SHP77 treated with DMSO at 0.1 percent for 48 hours (cell line): Measurements from ENCODE around the gene LONP2.
"Not testable (repeated sequence)": the region's sequence is repeated elsewhere in the genome, so short reads cannot be mapped to it uniquely, and the experiment has no call there.

Experiments used
- DNase-seq: peaks from one replicate; lab custom pipeline; 2025; lab: John Stamatoyannopoulos, UW

LONP2 gene

DNA sequence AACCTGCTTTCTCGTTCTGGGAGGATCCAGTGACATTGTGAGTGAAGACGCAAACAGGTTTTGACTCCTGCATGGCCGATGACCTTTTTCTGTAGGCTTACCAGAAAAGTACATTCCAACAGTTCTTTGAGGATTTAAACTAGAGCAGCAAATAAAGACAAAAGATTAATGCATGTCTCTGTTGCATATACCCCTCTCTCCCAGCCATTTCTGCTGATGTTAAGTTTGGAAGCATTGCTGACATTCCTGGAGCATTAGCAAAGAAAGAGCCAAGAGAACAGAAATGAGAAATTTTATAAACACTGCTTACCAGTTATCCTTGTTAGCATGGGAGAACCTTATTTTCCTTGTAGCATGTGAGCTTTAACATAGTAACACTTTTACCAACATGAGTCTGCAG is 91.9 kb downstream of the LONP2 start:
- DNase-seq: no peak

DNA sequence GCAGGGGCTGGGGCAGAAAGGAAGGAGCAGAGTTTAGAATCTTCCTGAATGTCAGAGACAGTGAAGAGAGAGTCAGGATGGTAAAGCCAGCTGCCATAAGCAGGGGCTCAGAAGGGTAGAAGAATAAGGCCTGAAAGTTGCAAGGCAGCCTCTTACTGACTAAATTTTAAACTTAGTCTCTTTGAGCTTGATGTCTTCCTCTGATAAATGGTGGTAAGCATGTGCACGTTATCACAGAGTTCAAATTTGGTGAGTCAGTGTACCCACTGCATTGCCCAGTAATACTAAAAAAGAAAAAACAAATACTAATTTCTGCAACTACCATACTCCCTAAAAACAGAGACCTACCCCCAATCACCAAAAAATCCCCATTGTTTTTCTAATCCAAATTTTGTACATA is 96.0 kb downstream of the LONP2 start:
- no peak for DNase-seq

- DNase-seq: no peak
Observed at GRCh38 chr16:48342591-48342990, 98.5 kb downstream of the LONP2 start.

DNA sequence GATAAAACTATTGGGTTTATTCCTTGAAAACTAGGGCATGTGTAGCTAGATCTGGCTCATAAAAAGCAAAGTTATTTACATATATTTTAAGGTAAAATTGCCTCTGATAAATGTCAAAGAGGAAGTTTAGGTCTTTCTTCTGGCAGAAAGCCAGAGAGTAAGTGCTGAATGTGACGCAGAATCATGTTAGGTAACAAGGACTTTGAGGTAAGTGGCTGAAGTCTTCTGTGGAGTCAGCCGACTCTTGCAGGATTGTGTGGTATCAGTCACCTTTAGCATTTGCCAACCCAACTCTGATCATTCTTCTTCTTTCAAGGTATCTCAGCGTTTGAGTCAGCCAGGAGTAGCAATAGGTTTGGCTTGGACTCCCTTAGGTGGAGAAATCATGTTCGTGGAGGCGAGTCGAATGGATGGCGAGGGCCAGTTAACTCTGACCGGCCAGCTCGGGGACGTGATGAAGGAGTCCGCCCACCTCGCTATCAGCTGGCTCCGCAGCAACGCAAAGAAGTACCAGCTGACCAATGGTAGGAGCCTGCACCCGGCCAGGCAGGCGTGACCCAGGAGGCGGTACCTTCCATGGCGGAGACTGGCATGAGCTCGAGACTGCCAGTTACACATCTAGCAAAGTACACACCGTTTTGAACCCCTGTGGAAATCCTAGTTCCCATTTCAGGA is 103.2 kb downstream of the LONP2 start:
- DNase-seq: no peak

- DNase-seq: no peak
Observed at GRCh38 chr16:48347980-48348379, 103.9 kb downstream of the LONP2 start.

DNA sequence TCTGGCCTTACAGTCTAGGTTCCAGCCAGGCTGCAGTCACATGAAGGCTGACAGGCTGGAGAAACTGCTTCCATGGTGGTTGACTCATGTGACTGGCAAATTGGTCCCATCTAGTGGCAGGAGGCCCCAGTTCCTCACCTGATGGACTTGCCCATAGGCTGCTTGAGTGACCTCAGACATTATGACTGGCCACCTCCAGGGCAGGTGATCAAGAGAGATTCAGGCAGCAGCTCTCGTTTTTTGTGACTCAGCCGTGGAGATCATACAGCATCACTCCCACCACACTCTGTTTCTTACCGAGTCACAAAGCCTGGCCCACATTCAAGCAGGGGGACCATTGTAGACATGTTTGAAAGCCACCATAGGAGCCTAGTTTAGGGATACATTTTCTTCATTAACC is 106.6 kb downstream of the LONP2 start:
- no peak for DNase-seq

DNA sequence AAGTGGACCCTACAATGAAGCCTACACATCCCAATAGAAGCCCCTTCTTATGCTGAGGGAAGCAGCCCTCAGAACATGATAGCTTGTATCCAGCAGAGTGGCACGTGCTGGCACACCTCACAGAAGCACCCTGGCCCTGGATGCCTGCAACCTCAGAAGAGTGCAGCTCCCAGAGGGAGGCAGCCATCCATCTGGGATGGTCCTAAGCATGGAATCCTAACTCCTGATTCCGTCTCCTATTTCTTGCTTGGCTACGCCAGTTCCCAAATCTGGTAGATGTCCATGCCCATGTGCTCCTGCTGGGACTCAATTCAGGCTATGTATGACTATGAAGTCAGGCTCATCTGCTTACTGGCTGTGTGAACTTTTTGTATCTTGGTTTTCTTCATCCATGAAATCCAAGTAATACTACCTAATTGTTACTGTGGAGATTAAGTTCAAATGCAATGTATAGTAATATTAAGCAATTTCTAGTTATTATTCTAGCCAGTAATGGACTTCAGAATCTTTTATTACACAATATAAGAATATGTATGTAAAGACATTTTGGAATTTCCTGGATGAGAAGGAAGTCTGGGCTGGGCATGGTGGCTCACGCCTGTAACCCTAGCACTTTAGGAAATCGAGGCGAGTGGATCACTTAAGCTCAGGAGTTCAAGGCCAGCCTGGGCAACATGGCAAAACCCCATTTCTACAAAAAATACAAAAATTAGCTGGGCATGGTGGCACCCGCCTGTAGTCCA is 108.7 kb downstream of the LONP2 start:
- DNase-seq: no peak

DNA sequence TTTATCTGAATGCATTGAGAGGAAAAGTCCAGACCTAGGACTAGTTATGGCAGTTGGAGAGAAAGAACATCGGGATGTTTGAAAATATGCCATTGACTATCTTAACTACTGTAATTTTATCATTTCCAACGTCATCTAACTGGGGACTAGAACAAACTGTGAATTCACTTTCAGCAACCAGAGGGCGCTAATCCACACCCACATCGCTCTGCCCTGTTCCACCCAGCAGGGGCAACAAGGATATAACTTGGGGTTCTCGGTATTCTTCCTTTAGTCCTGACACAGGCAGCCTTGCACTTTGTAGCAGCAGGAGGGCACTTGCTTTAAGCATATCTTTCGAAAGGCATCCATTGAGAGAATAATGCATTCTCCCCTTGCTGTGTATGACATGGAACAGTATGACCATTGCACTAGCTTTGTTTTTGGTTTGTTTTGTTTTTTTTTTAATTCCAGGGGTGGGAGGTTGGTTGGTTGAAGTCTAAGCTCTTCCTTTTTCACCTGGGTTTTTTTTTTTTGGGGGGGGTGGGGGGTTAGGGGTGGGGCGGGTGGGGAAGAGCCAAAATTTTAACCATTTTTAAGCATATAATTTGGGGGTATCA is 109.6 kb downstream of the LONP2 start:
- peak; percentile 43 for DNase-seq

DNA sequence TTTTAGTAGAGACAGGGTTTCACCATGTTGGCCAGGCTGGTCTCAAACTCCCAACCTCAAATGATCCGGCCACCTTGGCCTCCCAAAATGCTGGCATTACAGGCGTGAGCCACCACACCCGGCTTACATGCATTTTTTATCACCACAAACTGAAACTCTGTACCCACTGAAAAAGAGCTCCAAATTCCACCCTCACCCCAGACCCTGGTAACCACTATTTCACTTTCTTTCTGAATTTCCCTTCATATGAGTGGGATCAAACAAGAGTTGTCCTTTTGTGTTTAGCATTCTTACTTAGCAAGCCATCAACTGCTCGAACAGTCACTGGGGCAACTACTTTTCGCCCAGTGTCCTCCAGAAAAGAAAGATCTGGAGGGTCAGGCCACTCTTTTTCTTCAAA is 110.3 kb downstream of the LONP2 start:
- not testable (repeated sequence) for DNase-seq

DNA sequence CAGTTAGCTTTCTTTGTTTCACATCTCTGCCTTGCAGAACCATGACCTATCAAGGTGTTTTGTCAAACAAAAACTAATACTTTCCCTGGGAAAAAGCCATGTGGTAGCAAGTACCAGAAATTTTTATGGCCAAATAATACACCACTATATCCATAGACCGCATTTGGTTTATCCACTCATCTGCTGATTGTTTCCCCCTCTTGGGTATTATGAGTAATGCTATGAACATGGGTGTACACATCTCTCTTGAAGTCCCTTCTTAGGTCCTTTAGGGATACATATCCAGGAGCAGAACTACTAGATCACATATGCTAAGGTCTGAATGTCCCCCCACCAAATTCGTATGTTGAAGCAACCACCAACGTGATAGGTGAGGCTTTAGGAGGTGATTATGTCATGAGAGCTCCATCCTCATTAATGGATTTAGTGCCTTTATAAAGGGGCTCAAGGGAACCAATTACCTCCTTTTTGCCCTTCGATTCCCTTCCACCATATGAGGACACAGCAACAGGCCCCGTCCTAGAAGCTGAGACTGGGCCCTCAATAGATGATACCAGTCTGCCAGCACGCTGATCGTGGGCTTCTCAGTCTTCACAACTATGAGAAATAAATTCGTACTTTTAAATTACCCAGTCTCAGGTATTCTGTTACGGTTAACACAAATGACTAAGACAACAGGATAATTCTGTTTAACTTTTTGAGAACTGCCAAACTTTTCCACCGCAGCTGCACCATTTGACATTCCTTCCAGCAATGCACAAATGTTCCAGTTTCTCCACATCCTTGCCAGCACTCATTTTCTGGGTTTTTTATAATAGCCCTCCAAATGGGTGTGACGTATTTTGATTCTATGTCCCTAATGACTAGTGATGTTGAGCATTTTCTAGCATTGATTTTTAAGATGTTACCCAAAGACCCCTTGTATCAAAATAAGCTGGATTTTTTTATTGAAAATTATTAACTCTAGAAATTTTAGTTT is 111.1 kb downstream of the LONP2 start:
- no peak for DNase-seq

- DNase-seq: no peak
Observed at GRCh38 chr16:48356633-48357376, 112.7 kb downstream of the LONP2 start.

DNA sequence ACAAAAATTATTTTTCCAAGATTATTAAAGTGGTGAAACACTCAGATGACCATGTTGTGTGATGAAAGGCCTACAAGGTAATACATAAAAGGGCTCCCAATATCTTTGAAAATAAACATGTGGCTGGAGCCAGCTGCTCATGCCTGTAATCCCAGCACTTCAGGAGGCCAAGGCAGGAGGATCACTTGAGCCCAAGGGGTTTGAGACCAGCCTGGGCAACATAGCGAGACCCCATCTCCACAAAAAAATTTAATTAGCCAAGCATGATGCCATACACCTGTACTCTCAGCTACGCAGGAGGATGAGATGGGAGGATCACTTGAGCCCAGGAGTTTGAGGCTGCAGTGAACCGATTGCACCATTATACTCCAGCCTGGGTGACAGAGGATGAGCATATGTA is 114.3 kb downstream of the LONP2 start:
- no peak for DNase-seq

- no peak for DNase-seq
Observed at GRCh38 chr16:48359983-48360382, 115.9 kb downstream of the LONP2 start.

DNA sequence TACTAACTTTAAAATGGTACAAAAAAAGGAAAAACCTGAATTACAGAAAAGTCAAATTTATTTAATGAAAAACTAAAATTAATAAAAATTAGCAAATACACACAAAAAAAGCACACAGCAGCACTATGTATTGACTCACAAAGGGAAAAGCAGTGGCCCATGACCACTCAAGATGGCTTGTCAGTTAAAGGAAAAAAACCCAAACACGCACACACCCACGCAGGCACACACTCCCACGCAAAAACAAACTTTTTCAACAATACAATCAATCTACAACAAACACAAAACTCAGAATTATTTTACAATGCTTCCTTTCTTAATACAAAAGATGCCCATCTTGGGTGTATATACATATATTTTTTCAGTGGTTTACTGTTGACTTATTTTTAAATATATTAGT is 116.9 kb downstream of the LONP2 start:
- DNase-seq: no peak

GRCh38 chr16:48361540-48362144 is 117.5 kb downstream of the LONP2 start:
- DNase-seq: no peak

GRCh38 chr16:48365025-48365600 is 121.0 kb downstream of the LONP2 start:
- DNase-seq: no peak

DNA sequence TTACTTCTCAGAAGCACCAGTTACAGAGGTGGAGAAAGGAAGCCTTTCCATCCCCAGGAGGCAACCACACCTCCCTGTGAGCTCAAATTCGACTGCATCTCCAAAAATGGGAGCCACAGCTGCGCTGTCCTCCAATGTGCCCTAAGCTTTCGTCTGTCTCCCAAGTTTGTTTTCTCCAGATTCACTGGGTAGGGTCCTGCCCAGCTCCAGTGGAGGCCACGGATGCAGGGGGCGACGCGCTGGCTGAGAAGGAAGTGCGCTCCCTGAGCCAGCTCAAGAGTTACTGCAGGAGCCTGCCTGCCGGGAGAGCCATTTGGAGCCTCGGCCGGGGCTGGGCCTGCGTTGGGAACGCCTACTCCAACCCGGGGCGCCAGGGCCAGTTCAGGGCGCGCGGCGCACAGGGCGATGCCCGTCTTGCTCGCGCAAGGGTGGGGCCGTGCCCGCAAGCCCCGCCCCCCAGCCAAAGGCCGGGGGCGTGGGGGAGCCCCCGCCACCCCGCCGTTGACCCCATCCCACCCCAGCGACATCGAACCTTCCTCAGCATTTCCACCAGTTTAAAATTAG is 121.6 kb downstream of the LONP2 start:
- peak; percentile 58 for DNase-seq

DNA sequence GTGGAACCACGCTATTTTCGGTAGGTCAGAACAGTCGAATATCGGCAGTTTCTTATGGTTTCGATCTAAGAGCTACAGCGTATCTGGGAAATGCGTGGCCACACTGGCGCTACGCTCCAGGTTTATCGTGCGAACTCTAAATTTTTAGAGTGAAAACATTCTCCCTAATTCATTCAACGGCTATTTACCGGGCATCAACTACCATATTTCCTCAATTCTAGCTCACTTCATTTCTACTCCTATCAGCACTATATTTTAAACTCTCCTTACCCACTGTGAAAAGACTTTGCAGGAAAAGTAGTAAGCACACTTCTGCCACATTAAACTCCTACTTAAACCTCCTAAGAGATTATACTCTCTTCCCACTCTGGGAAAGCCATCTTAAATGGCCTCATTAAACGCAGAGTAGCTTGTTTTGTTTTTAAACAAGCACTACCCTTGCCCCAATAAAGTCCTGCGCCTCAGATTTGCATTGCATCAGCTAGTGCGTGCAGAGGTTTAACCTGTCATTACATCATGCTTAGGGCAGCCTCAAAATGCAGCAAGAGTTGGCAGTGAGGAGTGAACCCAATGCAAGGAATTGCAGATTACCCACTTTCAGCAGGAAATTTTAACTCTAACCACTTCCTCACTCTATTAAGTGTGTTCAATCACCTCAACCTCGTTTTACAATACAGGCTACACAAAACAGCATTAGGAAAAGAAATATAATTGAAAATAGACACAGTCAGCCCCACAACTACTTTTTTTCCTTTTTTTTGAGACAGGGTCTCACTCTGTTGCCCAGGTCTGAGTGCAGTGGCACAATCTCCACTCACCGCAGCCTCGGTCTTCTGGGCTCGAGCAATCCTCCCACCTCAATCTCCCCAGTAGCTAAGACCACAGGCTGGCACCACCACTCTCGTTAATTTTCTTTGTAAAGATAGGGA is 122.3 kb downstream of the LONP2 start:
- DNase-seq: peak; percentile 37

GRCh38 chr16:48367441-48368049 is 123.4 kb downstream of the LONP2 start:
- no peak for DNase-seq
